Measurements from ENCODE around the gene DTYMK.

DNA sequence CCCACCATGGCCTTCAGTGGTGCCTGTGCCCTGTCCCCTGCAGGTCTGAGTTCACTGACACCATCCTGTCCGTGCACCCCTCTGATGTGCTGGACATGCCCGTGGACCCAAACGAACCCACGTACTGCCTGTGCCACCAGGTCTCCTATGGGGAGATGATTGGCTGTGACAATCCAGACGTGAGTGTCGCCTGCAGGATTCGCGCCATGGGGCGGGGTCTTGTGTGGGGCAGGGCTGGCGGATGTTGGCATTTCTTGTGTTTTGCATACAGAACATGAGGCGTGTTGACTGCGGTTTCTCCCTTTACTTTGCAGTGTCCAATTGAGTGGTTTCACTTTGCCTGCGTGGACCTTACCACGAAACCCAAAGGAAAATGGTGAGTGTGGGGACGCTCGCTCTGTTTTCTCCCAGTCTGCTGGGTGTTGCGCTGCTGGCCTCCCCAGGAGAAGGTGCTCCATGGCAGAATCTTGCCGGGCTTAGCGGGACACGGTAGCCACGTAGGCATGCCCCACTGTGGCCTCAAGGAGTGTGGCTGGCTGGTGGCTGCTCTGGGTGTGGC, 36.4 kb upstream of the DTYMK start:
- TF ChIP-seq, protein P1, sequence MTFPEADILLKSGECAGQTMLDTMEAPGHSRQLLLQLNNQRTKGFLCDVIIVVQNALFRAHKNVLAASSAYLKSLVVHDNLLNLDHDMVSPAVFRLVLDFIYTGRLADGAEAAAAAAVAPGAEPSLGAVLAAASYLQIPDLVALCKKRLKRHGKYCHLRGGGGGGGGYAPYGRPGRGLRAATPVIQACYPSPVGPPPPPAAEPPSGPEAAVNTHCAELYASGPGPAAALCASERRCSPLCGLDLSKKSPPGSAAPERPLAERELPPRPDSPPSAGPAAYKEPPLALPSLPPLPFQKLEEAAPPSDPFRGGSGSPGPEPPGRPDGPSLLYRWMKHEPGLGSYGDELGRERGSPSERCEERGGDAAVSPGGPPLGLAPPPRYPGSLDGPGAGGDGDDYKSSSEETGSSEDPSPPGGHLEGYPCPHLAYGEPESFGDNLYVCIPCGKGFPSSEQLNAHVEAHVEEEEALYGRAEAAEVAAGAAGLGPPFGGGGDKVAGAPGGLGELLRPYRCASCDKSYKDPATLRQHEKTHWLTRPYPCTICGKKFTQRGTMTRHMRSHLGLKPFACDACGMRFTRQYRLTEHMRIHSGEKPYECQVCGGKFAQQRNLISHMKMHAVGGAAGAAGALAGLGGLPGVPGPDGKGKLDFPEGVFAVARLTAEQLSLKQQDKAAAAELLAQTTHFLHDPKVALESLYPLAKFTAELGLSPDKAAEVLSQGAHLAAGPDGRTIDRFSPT (tag by site-specific recombination; IDR thresholded peaks at IDR 0.05), result no peak
- TF ChIP-seq, protein P2, sequence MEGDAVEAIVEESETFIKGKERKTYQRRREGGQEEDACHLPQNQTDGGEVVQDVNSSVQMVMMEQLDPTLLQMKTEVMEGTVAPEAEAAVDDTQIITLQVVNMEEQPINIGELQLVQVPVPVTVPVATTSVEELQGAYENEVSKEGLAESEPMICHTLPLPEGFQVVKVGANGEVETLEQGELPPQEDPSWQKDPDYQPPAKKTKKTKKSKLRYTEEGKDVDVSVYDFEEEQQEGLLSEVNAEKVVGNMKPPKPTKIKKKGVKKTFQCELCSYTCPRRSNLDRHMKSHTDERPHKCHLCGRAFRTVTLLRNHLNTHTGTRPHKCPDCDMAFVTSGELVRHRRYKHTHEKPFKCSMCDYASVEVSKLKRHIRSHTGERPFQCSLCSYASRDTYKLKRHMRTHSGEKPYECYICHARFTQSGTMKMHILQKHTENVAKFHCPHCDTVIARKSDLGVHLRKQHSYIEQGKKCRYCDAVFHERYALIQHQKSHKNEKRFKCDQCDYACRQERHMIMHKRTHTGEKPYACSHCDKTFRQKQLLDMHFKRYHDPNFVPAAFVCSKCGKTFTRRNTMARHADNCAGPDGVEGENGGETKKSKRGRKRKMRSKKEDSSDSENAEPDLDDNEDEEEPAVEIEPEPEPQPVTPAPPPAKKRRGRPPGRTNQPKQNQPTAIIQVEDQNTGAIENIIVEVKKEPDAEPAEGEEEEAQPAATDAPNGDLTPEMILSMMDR (tag by site-specific recombination; IDR thresholded peaks at IDR 0.05), result no peak
- no peak for TF ChIP-seq ZBTB20 (tag by site-specific recombination; IDR thresholded peaks at IDR 0.05)
- TF ChIP-seq ZNF302 (tag by site-specific recombination; IDR thresholded peaks at IDR 0.05; ENCODE audit: low read depth), result no peak
- TF ChIP-seq ZFHX2 (tag by site-specific recombination; conservative IDR thresholded peaks at IDR 0.05), result no peak
- TF ChIP-seq SALL2 (tag by site-specific recombination; IDR thresholded peaks at IDR 0.05; ENCODE audit: borderline replicate concordance), result no peak
- TF ChIP-seq TCF7L2 (IDR thresholded peaks at IDR 0.05; ENCODE audit: borderline replicate concordance, low read depth, low read length), result no peak
- TF ChIP-seq ZNF561 (tag by site-specific recombination; IDR thresholded peaks at IDR 0.05; ENCODE audit: borderline replicate concordance), result no peak
- TF ChIP-seq, protein P3, sequence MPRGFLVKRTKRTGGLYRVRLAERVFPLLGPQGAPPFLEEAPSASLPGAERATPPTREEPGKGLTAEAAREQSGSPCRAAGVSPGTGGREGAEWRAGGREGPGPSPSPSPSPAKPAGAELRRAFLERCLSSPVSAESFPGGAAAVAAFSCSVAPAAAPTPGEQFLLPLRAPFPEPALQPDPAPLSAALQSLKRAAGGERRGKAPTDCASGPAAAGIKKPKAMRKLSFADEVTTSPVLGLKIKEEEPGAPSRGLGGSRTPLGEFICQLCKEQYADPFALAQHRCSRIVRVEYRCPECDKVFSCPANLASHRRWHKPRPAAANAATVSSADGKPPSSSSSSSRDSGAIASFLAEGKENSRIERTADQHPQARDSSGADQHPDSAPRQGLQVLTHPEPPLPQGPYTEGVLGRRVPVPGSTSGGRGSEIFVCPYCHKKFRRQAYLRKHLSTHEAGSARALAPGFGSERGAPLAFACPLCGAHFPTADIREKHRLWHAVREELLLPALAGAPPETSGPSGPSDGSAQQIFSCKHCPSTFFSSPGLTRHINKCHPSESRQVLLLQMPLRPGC (tag by site-specific recombination; IDR thresholded peaks at IDR 0.05), result no peak
- TF ChIP-seq, protein P4, sequence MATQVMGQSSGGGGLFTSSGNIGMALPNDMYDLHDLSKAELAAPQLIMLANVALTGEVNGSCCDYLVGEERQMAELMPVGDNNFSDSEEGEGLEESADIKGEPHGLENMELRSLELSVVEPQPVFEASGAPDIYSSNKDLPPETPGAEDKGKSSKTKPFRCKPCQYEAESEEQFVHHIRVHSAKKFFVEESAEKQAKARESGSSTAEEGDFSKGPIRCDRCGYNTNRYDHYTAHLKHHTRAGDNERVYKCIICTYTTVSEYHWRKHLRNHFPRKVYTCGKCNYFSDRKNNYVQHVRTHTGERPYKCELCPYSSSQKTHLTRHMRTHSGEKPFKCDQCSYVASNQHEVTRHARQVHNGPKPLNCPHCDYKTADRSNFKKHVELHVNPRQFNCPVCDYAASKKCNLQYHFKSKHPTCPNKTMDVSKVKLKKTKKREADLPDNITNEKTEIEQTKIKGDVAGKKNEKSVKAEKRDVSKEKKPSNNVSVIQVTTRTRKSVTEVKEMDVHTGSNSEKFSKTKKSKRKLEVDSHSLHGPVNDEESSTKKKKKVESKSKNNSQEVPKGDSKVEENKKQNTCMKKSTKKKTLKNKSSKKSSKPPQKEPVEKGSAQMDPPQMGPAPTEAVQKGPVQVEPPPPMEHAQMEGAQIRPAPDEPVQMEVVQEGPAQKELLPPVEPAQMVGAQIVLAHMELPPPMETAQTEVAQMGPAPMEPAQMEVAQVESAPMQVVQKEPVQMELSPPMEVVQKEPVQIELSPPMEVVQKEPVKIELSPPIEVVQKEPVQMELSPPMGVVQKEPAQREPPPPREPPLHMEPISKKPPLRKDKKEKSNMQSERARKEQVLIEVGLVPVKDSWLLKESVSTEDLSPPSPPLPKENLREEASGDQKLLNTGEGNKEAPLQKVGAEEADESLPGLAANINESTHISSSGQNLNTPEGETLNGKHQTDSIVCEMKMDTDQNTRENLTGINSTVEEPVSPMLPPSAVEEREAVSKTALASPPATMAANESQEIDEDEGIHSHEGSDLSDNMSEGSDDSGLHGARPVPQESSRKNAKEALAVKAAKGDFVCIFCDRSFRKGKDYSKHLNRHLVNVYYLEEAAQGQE (tag by site-specific recombination; IDR thresholded peaks at IDR 0.05), result no peak
- TF ChIP-seq ZNF549 (tag by site-specific recombination; IDR thresholded peaks at IDR 0.05), result no peak
